Muscle of arm (tissue), 12 donors: ENCODE results near the gene ACO2. TPM values are rescaled to one million over a fixed set of nuclear protein-coding genes. Genes with fewer than 3 reads are reported as not detected.
"Not testable (repeated sequence)": the region's sequence is repeated elsewhere in the genome, so short reads cannot be mapped to it uniquely, and the experiment has no call there.

Source experiments
- DNase-seq: peaks from one replicate; pipeline ENCODE4 v3.0.0-alpha.2; 2013
- polyA plus RNA-seq, 12 donors: library from polyadenylated mRNA; unstranded; fragments of 120-200 nt; gene quantifications; one replicate each; pipeline ENCODE4 v1.2.1, GENCODE V29; 2013; ENCODE audit not compliant: insufficient read length in 12 of 12

ACO2 gene
- polyA plus RNA-seq, 12 donors = 70.3 to 124 (median 93.3) TPM; not detected in 1

DNA sequence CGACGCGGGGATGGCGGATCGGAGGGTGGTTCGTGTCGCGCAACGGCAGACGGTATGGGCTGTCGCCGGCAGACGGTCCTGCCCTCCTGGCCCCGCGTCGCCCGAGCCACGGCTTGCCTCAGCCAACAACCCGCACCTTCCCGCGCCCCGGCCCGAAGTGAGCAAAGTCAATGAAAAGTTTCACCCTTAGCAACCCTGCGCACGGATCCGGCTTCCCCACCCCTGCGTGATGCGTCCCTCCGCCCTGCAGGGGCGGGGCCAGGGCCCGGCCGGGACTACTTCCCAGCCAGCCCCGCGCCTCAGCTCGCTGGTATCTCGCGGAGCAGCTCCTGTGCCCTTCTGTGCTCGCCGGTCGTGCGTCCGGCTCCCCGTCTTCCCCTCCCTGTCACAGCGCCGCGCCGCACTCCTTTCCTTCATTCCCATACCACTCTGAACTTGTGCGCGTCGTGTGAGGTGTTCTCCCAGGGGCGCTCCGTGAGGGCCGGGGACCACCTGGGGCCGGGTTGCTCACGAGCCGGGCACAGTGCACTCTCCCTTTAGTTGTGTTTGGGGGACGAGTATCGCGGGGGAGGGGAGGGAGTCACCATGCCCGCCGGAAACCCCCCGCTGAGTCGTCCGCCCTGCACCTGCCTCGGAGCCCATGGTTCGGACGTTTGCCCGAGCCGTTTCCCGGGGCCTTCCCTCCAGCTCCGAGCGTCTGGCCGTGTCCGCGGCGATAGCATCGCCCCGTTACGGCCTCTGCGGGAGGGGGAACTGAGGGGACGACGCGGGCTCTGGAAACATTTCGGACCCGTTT lies 22.1 kb upstream of the ACO2 start, which contains the start of gene TOB2:
Gene TOB2 (minus strand): TSS at position 163 of the 796 bp plus-strand sequence. CDS start 9,456 bp downstream, outside the sequence.
- DNase-seq = peak; percentile 96

DNA sequence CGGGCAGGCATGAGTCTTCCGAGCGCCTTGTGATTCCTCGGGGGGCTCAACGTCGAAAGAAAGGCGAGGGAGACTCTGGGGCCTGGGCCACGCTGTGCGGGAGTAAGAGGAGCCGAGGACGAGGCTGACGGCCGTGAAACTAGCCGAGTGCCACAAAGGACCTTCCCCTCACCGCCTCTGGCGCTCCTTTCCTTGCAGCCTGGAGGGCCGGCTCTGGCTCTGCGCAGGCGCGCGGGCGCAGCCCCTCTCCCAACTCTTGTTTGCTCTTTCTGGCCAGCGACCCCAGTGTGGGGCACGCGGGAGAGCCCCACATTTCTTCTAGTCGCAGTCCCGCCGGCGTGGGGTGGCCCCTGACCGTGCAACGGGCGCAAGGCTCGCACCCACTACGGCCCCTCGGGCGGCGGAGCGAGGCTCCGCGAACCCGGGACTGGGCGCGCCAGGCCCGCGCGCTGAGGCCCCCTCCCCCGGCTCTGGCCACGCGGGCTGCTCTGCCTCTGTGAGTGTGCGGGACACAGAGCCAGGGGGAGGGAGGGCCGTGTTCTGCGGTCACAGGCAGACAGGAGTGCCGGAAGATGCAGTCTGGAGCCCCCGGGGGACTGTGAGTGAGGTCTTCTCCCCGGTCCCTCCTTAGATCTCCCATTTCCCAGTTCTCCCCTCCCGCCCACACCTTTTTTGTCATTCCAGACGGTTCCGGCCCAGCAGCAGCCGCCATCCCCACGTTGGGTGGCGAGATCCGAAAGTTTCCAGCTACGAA lies 21.3 kb upstream of the ACO2 start:
- DNase-seq = peak; percentile 88

DNA sequence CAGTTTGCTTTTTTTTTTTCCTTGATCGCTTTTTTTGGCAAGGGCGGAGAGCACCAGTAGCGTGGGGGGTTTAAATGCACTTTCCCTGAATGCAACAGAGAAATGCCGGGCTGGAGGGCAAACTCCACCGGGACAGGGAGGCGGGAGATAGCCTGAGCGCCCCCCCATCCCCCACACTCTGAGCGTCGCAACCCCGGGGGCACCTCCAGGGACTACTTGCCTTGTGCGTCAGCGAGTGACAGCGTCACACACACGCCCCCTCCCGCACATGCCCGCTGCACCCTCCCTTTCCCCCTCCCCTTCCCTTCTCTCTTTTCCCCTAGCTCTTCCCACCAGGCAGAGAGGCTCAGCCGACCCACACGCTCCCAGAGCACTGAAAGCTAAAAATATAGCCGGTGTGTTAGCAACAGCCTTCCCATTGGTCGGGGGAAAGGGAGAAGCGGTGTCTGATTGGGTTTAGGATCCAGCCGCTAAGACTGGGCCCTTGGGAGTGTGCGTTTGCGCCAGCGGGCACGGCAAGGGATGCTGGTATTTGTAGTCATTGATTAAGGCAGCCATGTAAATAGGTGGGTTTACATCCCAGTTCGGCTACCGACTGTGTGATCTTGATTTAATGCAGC lies 20.6 kb upstream of the ACO2 start:
- peak; percentile 99 for DNase-seq

DNA sequence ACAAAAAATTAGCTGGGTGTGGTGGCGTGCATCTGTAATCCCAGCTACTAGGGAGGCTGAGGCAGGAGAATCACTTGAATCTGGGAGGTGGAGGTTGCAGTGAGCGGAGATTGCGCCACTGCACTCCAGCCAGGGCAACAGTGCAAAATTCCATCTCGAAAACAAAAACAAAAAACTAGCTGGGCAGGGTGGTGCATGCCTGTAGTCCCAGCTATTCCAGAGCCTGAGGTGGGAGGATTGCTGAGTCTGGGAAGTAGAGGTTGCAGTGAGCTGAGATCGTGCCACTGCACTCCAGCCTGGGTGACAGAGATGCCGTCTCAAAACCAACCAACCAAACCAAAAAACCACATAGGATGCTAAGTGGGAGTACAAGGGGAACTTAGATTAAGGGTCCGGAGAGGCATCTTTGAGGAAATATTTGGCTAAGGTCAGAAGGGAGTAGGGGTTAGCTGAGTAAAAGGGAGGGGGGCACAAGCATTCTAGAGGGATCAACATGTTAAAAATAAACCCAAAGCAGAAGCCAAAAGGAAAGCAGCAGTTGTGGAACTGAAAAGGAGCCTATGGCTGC lies 10.7 kb upstream of the ACO2 start:
- DNase-seq = no peak

DNA sequence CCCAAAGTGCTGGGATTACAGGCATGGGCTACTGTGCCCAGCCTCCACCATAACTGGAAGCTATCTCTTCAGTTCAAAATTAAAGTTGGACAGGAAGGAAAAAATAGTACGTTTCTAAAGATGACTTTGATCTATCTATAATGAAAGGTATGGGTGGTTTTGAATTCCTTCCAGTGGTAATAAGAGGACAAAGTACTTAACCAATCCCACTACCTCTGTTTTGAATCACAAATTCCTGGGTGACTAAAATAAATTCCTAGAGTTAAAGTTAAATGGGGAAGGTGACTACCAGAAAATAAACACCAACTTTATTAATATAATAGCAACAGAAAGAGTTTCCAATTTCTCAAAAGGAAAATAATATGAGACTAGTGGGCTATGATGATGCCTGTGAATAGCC lies 9.5 kb upstream of the ACO2 start:
- DNase-seq = no peak

DNA sequence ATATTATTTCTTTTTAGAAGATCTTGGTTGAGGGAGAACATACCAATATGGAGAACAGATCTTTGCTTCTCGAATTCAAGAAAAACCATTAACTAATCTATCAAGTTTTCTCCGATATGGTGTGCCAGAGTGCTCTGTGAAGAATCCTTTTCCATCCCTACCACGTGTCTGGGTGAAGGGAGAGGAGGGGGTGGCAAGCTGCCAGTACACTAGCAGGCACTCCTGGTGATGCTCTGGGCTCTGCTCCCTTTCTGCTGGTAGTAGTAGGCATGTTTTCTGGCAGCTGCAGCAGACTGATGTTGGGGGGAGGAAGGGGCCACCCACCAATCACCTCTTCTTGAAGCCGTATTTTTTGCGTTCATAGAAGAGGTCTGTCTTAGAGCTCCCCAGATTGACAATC lies 8.8 kb upstream of the ACO2 start:
- DNase-seq = not testable (repeated sequence)

DNA sequence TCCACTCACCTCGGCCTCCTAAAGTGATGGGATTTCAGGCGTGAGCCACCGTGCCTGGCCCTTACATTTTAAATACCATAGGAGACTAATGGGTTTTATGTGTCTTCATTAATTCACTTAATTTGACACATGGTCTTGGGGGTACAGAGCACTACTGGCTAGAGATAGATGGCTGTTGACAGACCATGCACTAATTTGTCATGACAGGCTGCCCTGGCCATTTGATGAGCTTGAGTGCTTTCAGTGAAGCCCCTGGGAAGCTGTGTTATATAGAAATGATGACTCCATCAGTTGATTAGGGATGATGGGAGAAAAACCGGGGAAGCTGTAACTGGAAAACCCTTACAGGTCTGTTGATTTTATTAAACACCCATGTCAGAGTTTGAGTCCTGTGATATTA lies 7.0 kb upstream of the ACO2 start:
- DNase-seq = no peak

DNA sequence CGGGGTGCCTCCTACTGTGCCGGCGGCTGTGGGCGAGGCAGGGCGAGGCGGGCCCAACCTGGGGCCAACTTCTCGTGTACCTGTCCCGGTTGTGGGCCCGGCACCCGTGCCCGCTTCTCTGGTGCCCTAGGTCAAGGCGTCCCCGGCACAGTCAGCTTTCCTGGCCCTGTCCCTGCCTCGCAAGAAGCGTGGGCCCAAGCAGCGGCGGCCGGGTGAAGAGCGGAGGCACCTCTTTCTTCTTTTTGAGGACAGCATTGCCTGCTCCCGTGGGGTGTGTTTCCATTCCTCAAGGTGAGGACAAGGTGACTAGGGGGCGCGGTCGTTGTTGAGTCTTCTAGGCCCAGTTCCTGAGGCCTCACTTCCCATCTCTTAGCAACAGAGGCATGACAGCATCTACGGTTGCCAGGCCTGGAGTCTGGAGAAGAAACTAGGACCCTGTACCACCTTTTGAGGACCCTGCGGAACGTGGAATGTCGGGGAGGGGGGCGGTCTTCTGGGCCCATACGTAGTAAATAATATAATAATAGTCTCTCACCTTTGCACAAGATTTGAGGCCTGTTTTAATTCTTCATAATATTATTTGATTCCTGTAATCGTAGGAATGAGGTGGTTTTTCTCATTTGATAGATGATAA lies 418 bp downstream of the ACO2 start:
- peak; percentile 19 for DNase-seq

DNA sequence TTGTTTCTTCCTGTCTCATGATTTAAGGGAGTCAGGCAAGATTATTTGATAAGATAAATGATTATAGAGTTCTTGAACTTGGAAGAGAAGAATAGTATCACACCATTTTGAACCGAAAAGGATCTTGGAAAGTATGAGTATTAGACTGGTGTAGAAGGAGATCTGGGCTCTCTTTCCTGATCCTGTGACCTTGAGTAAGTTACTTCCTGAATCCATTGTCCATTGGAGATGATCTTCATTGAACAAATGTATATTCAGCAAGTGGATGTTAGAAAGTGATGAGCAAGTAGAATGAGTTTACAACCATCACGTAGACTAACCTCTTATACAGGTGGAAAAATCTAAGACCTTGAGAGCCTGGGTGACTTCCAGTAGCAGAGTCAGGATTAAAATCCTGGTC lies 2.0 kb downstream of the ACO2 start:
- no peak for DNase-seq

DNA sequence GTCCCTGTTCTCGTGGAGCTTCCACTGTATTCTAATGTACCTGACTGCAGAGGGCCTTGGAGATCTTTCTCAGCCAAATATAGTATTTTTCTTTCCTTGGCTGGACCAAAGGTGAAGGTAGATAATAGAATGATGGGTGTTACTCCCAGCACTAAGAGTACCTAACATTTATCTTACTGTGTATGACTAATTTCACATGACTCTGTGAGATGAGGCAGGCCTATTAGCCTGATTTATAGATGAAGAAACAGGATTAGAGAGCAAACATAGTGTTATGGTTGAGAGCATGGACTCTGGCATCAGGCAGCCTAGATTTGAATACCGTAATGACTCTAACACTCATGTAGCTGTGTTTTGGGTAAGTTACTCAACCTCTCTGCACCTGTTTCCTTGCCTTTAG lies 2.7 kb downstream of the ACO2 start:
- no peak for DNase-seq

DNA sequence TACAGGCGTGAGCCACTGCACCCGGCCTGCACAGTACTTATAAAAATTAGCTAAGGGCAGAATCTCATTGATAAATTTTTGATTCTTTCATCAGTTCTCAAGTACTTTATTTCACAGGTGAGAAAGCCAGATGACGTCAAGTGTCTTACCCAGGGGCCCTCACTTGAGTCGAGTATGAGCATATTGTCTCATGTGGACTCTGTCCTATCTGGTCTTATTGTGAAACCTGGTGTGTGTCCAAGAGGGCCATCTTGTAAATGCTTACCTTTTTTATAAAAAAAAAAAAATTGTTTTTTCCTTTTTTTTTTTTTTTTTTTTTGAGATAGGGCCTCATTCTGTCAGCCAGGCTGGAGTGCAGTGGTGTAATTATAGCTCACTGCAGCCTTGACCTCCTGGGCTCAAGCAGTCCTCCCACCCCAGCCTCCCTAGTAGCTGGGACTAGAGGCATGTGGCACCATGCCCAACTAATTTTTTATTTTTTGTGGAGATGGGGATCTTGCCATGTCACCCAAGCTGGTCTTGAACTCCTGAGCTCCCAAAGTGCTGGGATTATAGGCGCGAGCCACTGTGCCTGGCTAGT lies 6.0 kb downstream of the ACO2 start:
- DNase-seq = no peak

DNA sequence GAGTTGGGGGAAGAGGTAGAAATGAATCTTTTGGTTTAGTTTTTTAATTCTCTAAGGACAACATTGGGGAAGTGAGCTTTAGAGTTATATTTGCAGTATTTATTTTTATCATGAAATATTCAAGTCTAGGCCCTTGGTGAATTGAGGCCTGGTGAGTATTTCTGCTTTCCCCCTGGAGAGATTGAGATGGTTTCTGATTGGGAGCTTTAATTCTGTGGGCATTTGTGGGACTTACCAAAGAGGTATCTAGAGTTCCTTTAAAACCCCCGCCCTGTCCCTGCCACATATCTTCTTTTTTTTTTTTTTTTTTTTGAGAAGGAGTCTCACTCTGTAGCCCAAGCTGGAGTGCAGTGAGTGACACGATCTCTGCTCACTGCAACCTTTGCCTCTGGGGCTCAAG lies 9.6 kb downstream of the ACO2 start:
- no peak for DNase-seq

DNA sequence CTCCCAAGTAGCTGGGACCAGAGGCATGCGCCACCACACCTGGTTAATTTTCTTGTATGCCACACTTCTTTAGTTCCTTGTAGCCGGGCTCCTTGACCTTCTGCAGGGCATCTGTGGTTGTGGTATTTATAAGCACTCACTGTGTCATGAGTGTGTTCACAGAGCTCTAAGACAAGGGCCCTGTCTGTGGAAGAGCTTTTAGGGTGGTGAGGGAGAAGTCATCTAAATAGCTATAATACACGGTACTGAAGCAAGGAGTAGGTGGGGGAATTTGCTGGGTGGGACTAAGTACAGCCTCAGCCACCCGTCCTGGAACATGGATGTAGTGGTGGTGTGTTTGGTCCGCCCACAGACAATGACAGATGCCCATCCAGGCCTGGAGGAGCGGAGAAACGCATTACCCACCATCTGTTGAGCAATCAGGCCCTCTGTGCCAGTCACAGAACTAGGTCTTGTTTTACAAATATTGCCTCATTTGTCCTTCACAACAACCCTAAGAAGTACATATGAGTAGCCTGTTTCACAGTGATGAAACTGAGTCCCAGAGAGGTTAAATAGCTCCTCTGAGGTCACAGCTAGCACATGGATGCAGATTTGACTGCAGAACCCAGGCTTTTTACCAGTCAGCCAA lies 10.1 kb downstream of the ACO2 start:
- DNase-seq = no peak

DNA sequence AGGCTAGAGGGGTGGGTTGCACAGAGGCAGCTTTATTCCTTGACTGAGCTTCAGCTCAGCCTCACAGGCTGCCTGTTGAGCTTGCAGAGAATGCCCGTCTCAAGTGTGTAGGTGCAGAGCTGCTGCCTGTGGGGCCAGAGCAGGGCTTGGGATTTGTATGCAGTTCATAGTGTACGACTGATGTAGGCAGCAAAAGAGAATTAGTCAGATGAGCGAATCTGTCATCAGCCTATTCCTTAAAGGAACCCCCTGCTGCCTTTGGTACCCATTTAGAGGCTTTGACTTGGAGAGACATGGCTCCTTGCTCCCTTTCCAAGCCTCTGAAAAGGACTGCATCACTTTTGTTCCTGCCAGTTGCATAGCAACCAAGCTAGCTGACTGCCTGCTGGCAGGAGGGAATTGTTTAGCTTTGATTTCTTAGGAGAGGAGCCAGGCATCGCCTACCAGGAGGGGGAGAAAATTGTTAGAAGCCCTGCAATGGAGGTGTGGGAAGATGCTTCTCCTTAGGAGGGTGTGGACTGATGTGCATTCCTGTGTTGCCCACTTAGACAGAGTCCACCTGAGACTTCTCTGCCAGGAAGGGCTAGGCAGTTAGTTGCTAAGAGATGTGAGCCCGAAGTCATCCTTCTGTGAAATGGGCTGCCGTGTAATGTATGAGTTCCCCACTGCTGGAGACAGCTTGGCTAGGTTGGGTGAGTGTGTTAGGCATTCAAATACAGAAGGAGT lies 10.9 kb downstream of the ACO2 start:
- no peak for DNase-seq

DNA sequence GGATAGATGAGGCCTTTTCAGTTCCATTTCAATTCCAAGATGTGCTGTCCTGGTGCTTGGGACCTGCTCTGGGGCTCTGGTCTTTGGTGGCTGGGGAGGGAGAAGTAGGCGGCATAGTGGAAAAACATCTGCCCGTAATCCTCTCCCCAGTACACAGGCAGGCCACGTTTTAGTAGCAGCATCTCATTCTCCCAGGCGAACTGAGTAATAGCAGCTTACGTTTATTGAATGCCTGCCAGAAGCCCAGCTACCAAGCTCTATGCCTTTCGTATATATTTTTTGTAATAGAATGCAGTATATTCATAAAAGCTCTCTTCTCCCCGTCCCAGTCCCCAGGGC lies 11.4 kb downstream of the ACO2 start:
- no peak for DNase-seq

DNA sequence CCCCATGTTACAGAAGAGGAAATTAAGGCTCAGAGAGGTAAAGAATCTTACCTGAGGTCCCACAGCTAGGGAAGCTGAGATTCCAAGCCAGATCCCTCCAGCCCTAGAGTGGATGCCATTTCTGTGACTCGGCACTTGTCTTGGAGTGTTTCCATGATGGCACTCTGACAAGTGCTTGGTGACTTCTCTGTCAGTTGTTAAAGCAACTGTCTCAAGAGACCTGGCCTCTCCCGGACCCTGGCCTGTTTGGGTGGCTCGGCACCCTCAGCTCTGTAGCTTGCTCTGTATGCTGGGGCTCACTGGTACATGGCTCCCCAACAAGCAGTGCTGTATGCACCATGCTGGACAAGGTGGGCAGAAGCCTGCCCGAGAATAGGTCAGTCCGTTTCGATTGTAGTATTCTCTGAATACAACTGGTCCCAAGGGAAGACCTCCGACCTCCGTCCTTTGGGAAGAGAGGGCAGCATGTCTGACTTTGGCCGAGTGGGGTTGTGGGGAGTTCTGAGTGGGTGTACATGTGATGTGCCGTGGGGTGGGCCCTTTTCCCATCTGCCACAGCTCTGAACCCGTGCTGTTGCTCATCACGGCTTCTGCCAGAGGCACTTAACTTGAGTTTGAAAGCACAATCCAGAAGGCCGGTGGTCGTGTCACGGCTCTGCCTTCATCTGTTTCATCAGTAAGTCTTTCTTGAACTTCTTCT lies 12.4 kb downstream of the ACO2 start:
- no peak for DNase-seq

DNA sequence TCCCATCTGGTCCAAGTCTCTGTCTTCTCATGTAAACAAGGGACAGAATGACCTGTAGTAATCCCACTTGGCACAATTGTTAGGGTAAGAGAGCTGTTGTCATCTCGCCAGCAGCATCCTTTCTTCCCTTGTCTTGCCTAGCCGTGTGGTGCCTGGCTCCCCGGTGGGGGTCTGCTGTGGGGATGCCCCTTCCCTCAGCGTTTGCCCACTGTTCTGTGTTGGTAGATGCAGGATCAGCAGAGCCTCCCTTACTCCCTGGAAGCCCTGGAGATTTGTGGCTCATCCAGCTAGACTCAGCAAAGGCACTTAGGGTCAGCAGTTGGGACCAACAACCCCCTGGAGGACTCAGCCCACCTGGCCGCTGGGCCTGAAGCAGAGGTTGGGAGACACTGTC lies 13.0 kb downstream of the ACO2 start:
- DNase-seq = no peak

DNA sequence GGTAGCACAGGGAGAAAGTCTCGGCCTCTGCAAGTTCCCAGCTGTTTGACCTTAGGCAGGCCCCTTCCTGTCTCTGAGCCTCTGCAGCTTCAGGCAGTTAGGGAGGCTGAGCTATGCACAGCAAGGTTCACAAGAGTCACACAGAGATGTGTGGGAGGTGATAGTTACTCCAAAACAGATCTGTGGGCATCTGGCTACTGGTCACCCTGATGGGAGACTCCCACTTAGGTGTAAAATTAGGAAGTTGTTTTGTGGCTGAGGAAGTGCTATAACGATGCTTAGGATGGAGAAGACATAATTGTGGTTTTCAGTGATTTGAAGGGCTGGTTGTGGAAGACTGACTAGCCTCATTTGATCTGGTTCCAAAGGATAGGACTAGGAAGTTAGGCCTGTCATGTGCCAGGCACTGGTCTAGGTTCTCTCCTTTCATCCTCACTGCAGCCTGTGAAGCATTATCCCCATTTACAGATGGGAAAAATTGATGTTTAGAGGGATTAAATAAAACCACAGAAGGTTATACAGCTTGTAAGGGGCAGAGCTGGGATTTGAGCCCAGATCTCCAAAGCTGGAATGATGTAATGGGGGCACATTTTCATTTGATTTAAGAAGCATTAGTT lies 13.5 kb downstream of the ACO2 start:
- DNase-seq = no peak

DNA sequence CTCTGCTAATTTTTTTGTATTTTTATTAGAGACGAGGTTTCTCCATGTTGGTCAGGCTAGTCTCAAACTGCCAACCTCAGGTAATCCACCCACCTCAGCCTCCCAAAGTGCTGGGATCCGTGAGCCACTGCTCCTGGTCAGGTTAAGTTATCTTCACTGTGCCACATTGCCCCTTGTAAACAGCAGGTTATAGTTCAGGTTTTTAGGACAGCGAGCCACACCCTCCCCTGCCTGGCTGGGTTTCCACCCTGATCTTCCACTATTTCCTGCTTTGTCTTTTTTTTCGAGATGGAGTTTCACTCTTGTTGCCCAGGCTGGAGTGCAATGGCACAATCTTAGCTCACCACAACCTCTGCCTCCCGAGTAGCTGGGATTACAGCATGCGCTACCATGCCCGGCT lies 16.1 kb downstream of the ACO2 start:
- DNase-seq = no peak
